DND-41 (cell line): Measurements from ENCODE around the gene BCAP29.

Source experiments
- EZH2 ChIP-seq: IDR thresholded peaks from 3 replicates; pipeline ENCODE4 v1.6.1; 2012; ENCODE audit warnings: borderline replicate concordance, low read depth, mild to moderate bottlenecking, moderate library complexity, low read length, inconsistent platforms; ENCODE audit not compliant: severe bottlenecking
- TF ChIP-seq, protein P1 (sequence below): IDR thresholded peaks from 2 replicates; pipeline ENCODE4 v1.5.1; 2012; ENCODE audit warnings: borderline replicate concordance, low read length, moderate library complexity, mild to moderate bottlenecking; ENCODE audit not compliant: poor library complexity, severe bottlenecking; ENCODE audit errors: extremely low read depth

DNA sequence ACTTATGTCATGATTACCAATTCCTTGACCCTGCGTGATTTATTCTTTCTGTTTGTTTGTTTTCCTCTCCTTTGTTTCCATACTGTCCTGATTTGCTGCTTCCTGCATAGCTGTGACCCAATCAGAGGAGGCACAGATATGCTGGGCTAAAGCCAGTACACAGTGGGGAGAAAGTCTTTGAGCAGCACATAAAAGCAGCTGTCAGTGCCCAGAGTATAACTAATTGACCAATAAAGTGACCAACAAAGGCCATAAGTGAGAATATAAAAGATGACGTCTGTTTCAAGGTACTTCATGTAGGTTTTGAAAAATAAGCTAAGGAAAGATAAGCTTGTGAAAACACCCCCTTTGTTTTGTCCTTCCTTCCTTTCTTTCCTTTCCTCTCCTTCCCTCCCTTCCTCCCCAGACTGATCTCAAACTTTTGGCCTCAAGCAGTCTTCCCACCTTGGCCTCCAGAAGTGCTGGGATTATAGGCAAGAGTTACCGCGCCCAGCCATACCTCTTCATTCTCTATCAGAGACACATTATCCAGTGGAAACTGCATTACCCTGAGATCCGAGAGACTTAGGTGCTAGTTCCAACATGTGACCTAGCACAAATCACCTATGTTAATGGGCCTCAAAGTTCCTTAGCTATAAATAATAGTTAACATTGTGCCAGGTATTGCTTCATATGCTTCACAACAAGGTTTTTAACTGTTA, 17.0 kb downstream of the BCAP29 start:
- TF ChIP-seq, protein P1, sequence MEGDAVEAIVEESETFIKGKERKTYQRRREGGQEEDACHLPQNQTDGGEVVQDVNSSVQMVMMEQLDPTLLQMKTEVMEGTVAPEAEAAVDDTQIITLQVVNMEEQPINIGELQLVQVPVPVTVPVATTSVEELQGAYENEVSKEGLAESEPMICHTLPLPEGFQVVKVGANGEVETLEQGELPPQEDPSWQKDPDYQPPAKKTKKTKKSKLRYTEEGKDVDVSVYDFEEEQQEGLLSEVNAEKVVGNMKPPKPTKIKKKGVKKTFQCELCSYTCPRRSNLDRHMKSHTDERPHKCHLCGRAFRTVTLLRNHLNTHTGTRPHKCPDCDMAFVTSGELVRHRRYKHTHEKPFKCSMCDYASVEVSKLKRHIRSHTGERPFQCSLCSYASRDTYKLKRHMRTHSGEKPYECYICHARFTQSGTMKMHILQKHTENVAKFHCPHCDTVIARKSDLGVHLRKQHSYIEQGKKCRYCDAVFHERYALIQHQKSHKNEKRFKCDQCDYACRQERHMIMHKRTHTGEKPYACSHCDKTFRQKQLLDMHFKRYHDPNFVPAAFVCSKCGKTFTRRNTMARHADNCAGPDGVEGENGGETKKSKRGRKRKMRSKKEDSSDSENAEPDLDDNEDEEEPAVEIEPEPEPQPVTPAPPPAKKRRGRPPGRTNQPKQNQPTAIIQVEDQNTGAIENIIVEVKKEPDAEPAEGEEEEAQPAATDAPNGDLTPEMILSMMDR = no peak
- TF ChIP-seq EZH2 = no peak
